CD4-positive, alpha-beta T cell (primary cell): ENCODE results near the gene WFDC5. TPM values are rescaled to one million over a fixed set of nuclear protein-coding genes. Genes with fewer than 3 reads are reported as not detected.

Experiments
- ATAC-seq: fragments of 200-7000 bp; cut with Tn5 transposase; one replicate; pipeline ENCODE4 v1.10.0; 2022; ENCODE audit warnings: mild to moderate bottlenecking; ENCODE audit not compliant: poor library complexity
- CTCF ChIA-PET: fragments of 350-600 bp; sonication (Branson Sonifier 250); formaldehyde crosslinking; loops from one replicate; lab custom pipeline; 2021; ENCODE audit warnings: antibody characterized with exemption, inconsistent platforms; lab: Charles Lee
- POLR2A ChIA-PET: fragments of 350-600 bp; sonication (Branson Sonifier 250); formaldehyde crosslinking; loops from one replicate; lab custom pipeline; 2021; ENCODE audit warnings: antibody characterized with exemption, inconsistent platforms; lab: Charles Lee
- DNase-seq, 14 experiments: peaks; one replicate each; pipeline ENCODE4 v3.0.0-alpha.2; 2013 to 2020; ENCODE audit warnings: mixed read lengths in 2 of 14
- H3K27ac ChIP-seq, 2 donors: one replicate each; pipeline versions ENCODE4 v1.5.1 to v1.7.0; 2013; ENCODE audit warnings: low read length in 2 of 2, low read depth in 1 of 2, mild to moderate bottlenecking in 1 of 2
- H3K27me3 ChIP-seq, 2 experiments: 1 replicate in 1 of 2; 2 replicates in 1 of 2; pipeline versions ENCODE4 v1.6.1 to v1.7.0; 2013; ENCODE audit warnings: low read length in 2 of 2, control low read depth in 1 of 2, mild to moderate bottlenecking in 1 of 2, moderate library complexity in 1 of 2; ENCODE audit not compliant: insufficient read depth in 2 of 2, control insufficient read depth in 1 of 2
- H3K36me3 ChIP-seq: one replicate; pipeline ENCODE4 v1.6.1; 2013; ENCODE audit warnings: low read length, control low read depth; ENCODE audit not compliant: insufficient read depth
- H3K4me1 ChIP-seq: one replicate; pipeline ENCODE4 v1.6.1; 2013; ENCODE audit warnings: low read length, control low read depth; ENCODE audit not compliant: insufficient read depth
- H3K4me3 ChIP-seq: one replicate; pipeline ENCODE4 v1.5.1; 2013; ENCODE audit warnings: mild to moderate bottlenecking, low read length, moderate library complexity
- H3K9me3 ChIP-seq, 2 experiments: 1 replicate in 1 of 2; 2 replicates in 1 of 2; pipeline versions ENCODE4 v1.6.1 to v1.7.0; 2013; ENCODE audit warnings: low read length in 2 of 2, mild to moderate bottlenecking in 2 of 2, control low read depth in 1 of 2, moderate library complexity in 1 of 2; ENCODE audit not compliant: control insufficient read depth in 1 of 2, insufficient read depth in 1 of 2
- H3K27ac Mint-ChIP-seq: one replicate; pipeline ENCODE4 v1.8.0; 2020; ENCODE audit warnings: mixed read lengths
- H3K27me3 Mint-ChIP-seq: one replicate; pipeline ENCODE4 v1.8.0; 2021; ENCODE audit warnings: mixed read lengths
- H3K36me3 Mint-ChIP-seq: one replicate; pipeline ENCODE4 v1.8.0; 2021; ENCODE audit warnings: low read depth, mixed read lengths
- H3K4me1 Mint-ChIP-seq: one replicate; pipeline ENCODE4 v1.8.0; 2021; ENCODE audit warnings: low read depth, mixed read lengths
- H3K4me3 Mint-ChIP-seq: one replicate; pipeline ENCODE4 v1.8.0; 2020; ENCODE audit warnings: mild to moderate bottlenecking, mixed read lengths
- H3K9me3 Mint-ChIP-seq: one replicate; pipeline ENCODE4 v1.8.0; 2020; ENCODE audit warnings: mixed read lengths
- CTCF ChIP-seq: fragments of 200-600 bp; IDR thresholded peaks from one replicate; pipeline ENCODE4 v1.8.0; 2022; ENCODE audit warnings: antibody characterized with exemption, mild to moderate bottlenecking
- intact Hi-C, 2 experiments: fragments of 100-400 bp; cut with DNase I in 1 of 2; cut with micrococcal nuclease in 1 of 2; formaldehyde crosslinking; loops; one replicate each; pipeline versions ENCODE4 v1.15.1 to v1.9.0; 2023 to 2025; cut with DNase I, micrococcal nuclease
- total RNA-seq, 174 experiments: library from RNA in 2 of 174; stranded (reverse) in 2 of 174; gene quantifications; one replicate each; pipeline ENCODE4 v1.2.3 and lab custom pipeline; 2021 to 2026

WFDC5 gene
- total RNA-seq, 2 experiments from 2014 or later, result not detected

- DNase-seq, result no peak
- H3K4me1 ChIP-seq, result peaks cover 10% of the 10 kb centered on the region
- no peak overlapping the region for H3K4me3 ChIP-seq
- H3K27ac ChIP-seq, result no peak overlapping the region
- H3K36me3 Mint-ChIP-seq, result peaks cover 97% of the 10 kb centered on the region
- H3K27me3 Mint-ChIP-seq, result no peaks in the 10 kb centered on the region
- H3K9me3 Mint-ChIP-seq, result no peaks in the 10 kb centered on the region
- POLR2A ChIA-PET, result interaction anchor here (0.6 to 1.3 kb wide), 3 partner anchors 7 to 24 kb away, joined by 3 to 4 read pairs (median 3); no protein-coding TSS in a partner anchor
- peak overlapping the region; percentile 69 for H3K27ac Mint-ChIP-seq
- TF ChIP-seq CTCF, result no peak
- H3K4me3 Mint-ChIP-seq, result no peak overlapping the region
- peaks cover 50% of the 10 kb centered on the region for H3K4me1 Mint-ChIP-seq
- H3K9me3 ChIP-seq, result no peaks in the 10 kb centered on the region
- no peaks in the 10 kb centered on the region for H3K27me3 ChIP-seq
- peaks cover 78% of the 10 kb centered on the region for H3K36me3 ChIP-seq
- intact Hi-C loops, result no loop called here
- CTCF ChIA-PET, result interaction anchor here (1.0 to 1.8 kb wide), 3 partner anchors 14 to 28 kb away, joined by 3 to 8 read pairs (median 4); no protein-coding TSS in a partner anchor
- ATAC-seq, result no peak
Observed at GRCh38 chr20:45072066-45072465, 42.9 kb downstream of the WFDC5 start.

- no peaks in the 10 kb centered on the region for H3K27me3 Mint-ChIP-seq
- no peak for DNase-seq
- TF ChIP-seq CTCF, result no peak
- ATAC-seq, result no peak
- POLR2A ChIA-PET, result interaction anchor here (1.2 to 1.4 kb wide), 3 partner anchors 8 to 25 kb away, joined by 3 to 4 read pairs (median 4); no protein-coding TSS in a partner anchor
- H3K9me3 ChIP-seq, result no peaks in the 10 kb centered on the region
- peaks cover 96% of the 10 kb centered on the region for H3K36me3 Mint-ChIP-seq
- H3K4me1 Mint-ChIP-seq, result peaks cover 59% of the 10 kb centered on the region
- H3K36me3 ChIP-seq, result peaks cover 77% of the 10 kb centered on the region
- H3K4me3 ChIP-seq, result no peak overlapping the region
- peaks cover 10% of the 10 kb centered on the region for H3K4me1 ChIP-seq
- intact Hi-C loops, result no loop called here
- peak overlapping the region; percentile 69 for H3K27ac Mint-ChIP-seq
- no peaks in the 10 kb centered on the region for H3K27me3 ChIP-seq
- CTCF ChIA-PET, result interaction anchor here (1.0 to 1.8 kb wide), 2 partner anchors 10 to 27 kb away, joined by 5 to 8 read pairs; no protein-coding TSS in a partner anchor
- H3K4me3 Mint-ChIP-seq, result no peak overlapping the region
- no peak overlapping the region for H3K27ac ChIP-seq
- no peaks in the 10 kb centered on the region for H3K9me3 Mint-ChIP-seq
Observed at GRCh38 chr20:45070932-45071632, 43.9 kb downstream of the WFDC5 start.

GRCh38 chr20:45069261-45069660 is 45.7 kb downstream of the WFDC5 start:
- DNase-seq, result no peak
- Histone ChIP-seq H3K4me3 (no peak overlapping the region), H3K27ac (no peak overlapping the region), H3K36me3 (peaks cover 62% of the 10 kb centered on the region), H3K4me1 (peaks cover 10% of the 10 kb centered on the region), H3K9me3 (no peaks in the 10 kb centered on the region), H3K27me3 (no peaks in the 10 kb centered on the region)
- ChIA-PET POLR2A (no interaction called here), CTCF (interaction anchor here (1.0 kb wide), 1 partner anchor 26 kb away, joined by 4 read pairs; no protein-coding TSS in a partner anchor)
- intact Hi-C loops, result no loop called here
- H3K4me1 Mint-ChIP-seq, result peaks cover 75% of the 10 kb centered on the region
- H3K4me3 Mint-ChIP-seq, result no peak overlapping the region
- peaks cover 94% of the 10 kb centered on the region for H3K36me3 Mint-ChIP-seq
- H3K27ac Mint-ChIP-seq, result peak overlapping the region; percentile 35
- H3K9me3 Mint-ChIP-seq, result no peaks in the 10 kb centered on the region
- no peak for TF ChIP-seq CTCF
- no peak for ATAC-seq
- no peaks in the 10 kb centered on the region for H3K27me3 Mint-ChIP-seq
